OCI-M2 (cell line): ENCODE measurements around the gene NETO2.
"Not testable (repeated sequence)": the region's sequence is repeated elsewhere in the genome, so short reads cannot be mapped to it uniquely, and the experiment has no call there.

ENCODE experiments used
- DNase-seq: peaks from one replicate; lab custom pipeline; 2025; ENCODE audit not compliant: unreplicated experiment; lab: John Stamatoyannopoulos, UW

NETO2 gene

DNA sequence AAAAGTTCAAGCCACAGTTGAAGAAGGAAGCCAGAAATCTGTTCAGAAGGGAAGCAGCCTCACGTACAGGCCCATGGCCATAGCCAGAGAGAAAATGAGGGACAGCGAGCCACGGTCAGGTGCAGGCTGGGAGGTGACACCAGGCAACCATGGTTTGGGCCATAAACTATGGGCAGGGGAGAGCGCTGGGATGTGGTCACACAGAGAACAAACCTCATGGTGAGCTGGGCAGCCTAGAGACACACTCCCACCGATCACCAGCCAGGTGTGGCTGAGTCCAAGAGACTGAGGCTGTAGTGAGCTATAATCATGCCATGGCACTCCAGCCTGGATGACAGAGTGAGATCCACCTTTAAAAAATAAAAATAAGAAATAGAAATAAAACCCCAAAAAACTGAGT lies 76.5 kb downstream of the NETO2 start:
- DNase-seq, result no peak

DNA sequence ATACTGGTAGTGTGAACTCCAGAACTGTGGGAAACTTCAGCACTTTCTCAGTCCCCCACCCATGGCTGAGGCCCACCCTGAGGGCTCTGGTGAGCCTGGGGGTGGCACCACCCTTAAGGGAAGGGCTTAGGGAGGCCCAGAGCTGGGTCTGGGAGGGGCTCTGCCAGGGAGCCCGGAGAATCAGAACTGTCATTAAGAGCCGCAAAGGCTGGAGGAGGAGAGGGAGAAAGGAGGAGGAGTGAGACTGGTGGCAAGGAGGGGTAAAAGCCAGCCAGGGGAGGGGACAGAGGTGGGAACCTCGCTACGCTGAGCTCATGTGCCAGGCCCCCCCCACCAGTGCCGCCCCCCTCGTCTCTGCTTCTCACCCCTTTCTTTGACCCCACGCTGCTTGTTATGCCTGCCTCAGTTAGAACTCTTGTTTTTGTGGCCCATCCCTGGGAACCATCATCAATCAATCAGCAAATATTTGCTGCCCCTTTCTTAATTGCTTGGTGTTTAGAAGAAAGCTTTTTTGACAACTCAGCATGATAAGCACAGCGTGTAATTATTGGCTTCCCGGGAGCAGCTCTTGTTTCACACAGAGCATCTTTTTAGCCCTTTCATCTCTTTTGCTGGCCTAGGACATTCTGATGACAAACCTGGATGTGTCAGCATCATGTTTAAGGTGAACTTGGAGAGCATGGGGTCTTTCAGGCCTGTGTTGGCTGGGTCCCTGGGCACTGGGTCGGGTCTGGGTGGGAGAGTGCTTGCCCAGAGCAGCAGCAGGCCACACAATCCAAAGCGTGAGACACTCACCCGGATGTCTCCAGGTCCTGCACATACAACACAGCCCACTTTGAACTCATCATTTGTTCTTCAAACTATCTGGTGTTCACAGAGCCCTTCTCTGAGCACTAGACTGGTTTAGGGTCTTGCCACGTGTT lies 77.7 kb downstream of the NETO2 start:
- no peak for DNase-seq

DNA sequence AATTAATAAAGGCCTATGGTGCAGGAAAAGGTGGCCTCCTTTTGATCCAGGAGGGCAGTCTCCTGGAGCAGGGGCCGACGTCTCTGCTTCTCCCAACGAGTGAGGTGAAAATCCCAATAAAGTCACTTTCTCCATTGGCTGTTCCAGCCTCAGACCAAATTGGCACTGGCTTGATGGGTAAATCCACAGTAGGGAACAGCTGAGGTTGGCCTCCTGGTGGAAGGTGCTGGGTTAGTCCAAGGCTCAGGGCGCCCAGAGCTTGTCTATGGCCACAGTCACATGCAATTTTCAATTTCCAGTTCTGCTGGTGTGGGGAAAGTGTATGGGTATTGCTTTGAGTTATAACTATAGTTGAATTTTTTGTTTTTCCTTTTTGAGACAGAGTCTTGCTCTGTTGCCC lies 79.0 kb downstream of the NETO2 start:
- no peak for DNase-seq

DNA sequence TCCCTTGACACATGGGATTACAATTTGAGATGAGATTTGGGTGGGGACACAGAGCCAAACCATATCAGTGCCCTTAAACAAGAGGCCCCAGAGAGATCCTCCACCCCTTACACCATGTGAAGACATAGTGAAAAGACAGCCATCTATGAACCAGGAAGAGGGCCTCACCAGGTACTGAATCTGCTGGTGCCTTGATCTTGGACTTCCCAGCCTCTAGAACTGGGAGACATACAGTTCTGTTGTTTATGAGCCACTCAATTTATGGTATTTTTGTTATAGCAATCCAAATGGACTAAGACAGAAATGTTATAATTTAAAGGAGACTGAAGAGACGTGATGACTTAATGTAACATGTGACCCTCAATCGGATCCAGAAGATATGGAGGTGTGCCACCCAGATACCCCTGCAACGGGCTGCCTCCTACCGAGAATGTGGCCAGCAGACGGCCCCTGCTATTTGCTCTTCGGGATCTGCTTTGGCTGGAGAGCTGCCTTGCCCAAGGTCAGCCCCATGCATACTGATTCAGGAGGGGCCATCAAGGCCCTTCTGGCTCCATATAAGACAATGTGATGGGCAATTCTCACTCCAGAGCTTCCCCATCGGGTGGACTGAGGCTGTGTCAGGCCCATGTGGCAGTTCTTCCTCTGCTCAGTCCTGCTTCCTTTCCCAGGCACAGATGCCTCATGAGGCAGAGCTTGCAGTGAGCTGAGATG lies 80.6 kb downstream of the NETO2 start:
- no peak for DNase-seq

DNA sequence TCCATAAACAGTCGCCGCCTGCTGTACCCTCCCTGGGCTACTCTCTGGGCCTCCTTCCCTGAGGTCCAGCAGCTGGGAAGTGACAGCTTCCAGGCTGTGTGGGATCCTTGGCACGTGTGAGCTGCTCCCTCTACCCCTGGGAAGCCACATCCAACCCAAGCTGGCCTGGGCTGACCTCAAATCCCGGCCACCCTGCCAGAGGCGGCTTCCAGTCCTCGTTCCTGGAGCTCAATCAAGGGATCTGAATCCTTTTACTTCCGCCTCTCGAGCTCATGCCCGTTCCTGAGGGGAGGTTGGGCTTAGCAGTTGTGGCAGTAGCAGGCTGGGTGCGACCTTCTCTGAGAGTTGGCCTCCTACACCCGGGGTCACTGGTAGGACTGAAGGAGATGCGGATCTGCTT lies 82.5 kb downstream of the NETO2 start:
- DNase-seq, result no peak

DNA sequence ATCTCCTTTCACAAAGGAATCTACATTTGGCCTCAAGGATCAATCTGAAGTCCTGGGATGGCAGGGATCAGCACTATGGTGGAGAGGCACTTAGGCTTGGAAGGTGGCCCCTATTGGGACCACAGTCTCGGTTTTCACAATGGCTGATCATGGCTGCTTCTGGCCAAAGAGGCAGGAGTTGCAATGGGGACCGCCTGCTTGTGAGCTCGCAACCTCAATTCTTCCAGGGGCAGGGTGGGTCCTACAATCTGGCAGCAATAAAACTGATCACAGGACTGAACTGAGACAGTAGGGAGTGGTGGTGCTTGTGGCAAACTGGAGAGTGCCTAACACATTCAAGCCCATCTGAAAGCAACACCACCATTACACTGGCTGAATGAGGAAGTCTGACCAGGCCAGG lies 83.1 kb downstream of the NETO2 start:
- no peak for DNase-seq

DNA sequence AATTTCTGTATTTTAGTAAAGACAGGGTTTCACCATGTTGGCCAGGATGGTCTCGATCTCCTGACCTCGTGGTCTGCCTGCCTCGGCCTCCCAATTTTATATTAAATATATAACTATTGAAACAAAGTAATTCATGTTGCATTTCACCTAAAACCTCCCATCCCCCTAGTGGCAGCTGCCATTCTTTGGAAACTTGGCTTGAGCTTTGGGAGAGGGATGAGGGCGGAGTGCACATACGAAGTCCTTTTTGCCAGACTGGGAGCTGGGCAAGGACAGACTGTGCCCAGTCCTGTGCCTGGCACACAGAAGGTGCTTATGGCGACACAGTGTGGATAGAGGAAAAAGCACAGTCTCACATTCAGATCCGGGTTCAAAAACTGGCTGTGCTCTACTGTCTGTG lies 83.8 kb downstream of the NETO2 start:
- DNase-seq, result no peak

DNA sequence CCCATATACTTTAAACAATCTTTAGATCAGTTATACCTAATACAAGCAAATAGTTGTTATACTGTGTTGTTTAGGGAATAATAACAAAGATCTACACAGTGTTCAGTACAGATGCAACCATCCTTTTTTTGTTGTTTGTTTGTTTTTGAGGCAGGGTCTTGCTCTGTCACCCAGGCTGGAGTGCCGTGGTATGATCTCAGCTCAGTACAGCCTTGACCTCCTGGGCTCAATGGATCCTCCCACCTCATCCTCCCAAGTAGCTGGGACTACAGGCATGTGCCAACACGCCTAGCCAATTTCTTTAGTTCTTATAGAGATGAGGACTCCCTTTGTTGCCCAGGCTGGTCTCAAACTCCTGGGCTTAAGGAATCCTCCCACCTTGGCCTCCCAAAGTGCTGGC lies 84.6 kb downstream of the NETO2 start:
- not testable (repeated sequence) for DNase-seq

DNA sequence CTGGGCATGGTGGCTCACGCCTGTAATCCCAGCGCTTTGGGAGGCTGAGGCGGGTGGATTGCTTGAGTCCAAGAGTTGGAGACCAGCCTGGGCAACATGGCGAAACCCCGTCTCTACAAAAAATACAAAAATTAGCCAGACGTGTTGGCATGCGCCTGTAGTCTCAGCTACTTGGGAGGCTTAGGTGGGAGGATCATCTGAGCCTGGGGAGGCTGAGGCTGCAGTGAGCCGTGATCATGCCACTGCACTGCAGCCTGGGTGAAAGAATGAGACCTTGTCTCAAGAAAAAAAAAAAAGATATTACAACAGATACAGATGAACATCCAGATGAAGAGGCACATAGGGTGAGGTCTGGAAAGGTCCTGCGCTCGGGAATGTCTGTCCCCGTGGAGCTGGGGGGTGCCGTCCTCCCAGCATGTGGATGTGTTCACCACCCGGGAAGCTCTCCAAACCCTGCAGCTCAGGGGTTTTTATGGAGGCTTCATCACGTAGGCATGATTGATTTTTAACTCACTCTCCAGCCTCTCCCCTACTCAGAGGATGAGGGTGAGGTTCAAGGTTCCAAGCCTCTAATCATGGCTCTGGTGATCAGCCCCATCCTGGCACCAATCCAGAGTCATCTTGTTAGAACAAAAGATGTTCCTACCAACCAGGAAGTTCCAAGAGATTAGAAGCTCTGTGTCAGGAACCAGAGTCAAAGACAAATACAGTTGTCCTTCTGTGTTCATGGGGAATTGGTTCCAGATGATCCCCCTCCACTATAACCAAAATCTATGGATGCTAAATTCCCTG lies 85.3 kb downstream of the NETO2 start:
- no peak for DNase-seq

DNA sequence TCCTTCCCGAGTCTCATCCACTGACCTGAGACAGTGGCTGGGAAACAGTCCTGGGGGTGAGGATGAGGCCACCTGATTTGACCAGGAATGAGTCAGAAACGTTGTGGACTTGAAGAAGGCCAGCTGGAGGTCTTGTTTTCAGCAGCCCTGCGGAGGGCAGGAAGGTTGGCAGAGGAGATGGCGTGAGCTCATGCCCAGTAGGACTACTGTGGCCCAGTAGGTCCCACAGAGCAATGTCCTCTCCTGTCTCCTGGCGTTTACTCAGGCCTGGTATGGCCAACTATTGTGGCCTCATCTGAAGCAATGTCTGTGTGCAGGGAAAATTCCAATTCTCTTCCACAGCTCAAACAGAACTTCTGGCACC lies 86.1 kb downstream of the NETO2 start:
- DNase-seq, result no peak

DNA sequence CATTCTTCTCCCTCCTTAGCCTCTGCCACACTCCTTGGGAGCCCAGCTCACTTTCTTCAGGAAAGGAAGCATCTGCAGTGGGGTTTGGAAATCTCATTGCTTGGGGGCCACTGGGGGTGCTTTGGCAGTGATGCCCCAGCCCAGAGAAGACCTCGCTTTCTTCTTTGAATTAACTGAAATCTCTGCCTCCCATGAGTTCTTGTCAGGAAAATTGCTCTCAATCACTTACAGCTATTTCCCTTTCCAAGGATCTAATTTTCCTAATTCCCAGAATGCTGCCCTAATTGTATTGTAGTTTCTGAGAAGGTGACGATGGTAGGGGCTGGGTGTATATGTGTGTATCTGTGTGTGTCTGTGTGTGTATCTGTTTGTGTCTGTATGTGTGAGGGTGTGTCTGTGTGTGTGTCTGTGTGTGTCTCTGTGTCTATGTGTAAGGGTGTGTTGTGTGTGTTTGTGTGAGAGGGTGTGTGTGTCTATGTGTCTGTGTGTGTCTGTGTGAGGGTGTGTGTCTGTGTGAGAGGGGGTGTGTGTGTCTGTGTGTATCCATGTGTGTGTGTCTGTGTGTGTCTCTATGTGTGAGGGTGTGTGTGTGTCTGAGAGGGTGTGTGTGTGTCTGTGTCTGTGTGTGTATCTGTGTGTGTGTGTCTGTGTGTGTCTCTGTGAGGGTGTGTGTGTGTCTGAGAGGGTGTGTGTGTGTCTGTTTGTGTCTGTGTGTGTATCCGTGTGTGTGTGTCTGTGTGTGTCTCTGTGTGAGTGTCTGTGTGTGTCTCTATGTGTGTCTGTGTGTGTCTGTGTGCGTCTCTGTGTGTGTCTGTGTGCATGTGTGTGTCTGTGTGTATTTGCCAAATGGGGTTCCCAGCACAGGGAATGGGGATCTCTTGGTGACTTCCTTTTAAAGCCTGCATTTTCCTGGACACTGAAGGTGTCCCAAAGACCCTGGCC lies 86.8 kb downstream of the NETO2 start:
- DNase-seq, result no peak

DNA sequence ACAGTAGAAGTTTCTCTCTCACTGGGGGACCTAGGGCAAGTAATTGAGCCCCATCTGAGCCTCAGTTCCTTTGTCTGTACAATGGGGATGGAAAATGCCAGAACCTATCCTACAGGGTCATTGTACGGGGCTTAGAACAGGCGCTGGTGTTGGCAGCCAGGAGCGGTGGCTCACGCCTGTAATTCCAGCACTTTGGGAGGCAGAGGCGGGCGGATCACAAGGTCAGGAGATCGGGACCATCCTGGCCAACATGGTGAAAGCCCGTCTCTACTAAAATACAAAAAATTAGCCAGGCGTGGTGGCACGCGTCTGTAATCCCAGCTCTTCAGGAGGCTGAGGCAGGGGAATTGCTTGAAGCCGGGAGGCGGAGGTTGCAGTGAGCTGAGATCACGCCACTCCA lies 87.7 kb downstream of the NETO2 start:
- not testable (repeated sequence) for DNase-seq

DNA sequence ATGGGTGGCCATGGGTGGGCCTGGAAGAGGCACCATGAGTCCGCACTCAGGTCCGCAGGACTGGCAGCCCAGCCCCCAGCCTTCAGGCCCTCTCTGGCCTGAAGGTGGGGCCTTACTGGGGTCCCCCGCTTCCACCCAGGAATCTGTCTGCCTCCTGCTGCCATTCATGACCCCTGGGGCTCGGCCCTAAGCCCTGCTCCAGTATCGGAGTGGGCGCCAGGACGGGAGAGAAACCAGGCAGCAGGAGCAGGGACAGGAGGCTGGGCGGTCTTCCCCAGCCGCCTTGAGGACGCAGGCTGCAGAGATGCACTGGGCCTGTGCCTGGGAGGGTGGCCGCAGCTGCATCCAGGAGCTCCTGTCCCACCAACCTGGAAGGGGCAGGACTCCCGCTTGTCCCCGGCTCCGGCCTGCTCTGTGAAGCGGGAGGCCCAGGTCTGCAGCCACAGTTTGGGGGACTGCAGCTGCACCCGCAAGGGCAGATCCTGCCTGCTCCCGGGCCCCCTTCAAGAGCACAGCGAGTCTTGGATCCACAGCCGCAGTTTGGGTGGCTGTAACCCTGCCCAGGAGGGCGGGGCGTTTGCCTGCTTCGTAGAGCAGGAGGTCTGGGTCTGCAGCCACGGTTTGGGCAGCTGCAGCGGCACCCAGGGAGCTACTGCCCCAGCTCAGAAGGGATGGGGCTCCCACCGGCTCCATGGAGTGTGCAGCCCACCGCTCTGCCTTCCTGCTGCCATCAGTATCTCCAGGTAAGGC lies 88.4 kb downstream of the NETO2 start:
- no peak for DNase-seq

DNA sequence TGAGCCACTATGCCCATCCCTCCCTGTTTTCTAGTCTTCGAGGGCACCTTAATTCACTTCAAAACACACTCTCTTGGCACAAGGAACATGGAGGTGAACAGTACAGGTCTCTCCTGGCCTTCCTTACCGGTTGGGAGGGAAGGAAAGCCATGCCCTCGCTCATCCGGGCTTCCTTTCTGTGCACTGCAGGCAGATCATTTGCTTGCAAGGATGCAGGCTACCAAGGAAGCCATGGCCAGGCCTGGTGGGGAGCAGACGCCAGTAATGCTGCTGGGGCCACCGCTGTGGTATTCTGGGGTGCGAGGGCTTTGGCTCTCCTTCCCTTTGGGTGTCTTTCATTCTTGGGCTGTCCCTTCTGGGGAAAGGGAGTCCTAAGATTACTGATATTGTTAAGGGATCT lies 89.4 kb downstream of the NETO2 start:
- DNase-seq, result no peak

DNA sequence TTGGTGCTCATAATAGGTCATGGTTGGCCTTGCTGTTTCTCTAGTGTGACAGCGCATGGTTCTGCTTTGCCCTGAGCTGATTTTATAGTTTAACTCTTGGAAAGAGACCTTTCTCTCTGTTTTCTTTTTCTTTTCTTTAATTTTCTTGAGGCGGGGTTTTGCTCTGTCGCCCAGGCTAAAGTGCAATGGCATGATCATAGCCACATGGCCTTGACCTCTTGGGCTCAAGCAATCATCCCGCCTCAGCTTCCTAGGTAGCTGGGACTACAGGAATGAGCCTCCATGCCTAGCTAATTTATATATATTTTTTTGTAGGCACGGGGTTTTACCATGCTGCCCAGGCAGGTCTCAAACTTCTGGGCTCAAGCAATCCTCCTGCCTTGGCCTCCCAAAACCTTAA lies 89.8 kb downstream of the NETO2 start:
- DNase-seq, result no peak

DNA sequence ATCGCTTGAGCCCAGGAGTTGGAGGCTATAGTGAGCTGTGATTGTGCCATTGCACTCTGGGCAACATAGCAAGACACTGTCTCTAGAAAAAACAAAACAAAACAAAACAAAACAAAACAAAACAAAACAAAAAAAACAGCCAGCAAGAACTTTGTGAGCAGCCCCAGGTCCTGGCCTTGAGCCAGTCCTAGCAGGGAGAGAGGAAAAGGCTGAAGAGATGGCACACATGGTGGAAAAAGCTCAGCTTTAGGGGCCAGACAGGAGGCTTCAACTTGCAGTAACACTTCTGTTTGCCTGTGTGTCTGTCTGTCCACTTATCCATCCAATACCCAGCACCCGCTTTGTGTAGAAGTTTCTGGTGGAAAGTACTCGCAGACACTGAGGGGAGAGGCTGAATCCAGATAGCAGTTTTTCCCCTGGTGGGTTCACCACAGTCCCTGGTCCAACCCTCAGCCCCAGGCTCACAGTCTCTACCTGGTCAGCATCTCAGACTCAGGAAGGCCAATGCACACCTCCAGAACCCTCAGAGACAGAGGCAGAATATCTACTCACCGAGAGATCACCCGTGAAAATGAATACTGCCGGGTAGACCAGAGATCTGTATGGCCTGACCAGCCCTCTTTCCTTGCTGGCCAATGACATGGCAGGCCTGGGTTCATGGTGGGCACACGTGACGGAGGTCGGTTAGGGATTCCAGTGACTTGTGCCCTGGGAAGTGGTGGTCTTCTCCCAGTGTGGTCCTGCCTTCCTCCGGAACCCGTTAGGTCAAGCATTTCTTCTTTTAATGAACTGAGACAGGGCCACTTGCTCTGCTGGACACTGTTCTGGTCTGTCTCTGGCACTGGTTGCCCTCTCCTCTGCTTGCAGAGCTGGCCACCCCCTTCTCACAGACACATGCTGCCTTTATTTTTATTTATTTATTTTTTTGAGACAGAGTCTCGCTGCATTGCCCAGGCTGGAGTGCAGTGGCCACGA lies 90.8 kb downstream of the NETO2 start:
- DNase-seq, result no peak

DNA sequence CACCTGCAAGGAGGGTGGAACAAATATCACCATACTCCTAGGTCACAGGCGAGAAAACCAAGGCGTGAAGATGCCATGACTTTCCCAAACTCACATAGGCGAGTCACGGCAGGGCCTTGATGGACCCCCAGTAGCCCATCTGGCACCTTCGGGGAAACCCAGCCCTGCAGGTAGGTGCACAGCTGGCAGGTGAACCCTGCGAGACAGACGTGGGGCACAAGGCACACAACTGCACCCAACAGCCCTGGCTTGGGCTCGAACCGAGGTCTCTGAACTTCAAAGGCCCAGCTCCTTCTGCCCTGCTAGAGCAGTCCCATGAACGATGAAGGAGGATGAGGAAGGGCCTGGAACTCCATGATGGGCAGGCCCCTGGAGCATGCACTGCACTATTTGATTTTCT lies 92.7 kb downstream of the NETO2 start:
- no peak for DNase-seq

DNA sequence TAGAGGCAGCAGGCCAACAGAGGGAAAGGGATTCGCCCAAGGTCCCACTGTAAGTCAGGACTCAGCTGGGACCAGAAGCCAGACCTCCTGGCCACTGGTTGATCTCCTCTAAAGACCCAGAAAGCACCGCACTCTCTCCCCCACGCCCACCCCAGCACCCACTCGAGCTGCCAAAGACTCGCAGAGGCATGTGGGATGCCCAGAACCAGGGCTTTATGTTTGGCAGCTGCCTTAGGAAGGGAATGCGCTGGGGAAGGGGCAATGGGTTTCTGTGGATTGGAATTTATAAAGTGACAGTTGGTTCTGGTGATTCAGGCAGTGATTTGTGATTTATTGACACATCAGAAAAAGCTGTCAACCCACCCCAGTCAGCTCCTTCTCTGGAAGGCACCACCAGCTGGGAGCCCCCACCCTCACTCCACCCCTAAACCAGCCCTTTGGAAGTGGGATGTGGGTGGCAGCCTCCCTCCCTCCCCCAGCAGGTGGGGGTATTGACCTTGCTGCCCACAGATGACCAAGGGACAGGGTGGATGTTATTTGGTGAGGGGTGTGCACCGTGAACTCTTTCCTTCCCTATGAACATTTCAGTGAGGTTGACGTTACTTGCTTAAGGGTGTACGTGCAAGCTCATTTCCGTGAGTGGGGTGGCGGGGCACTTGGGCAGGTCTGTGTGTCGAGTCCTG lies 93.7 kb downstream of the NETO2 start:
- DNase-seq, result no peak
